Fibroblast of lung (primary cell): ENCODE data around the gene KIAA1671.

Experiments
- CTCF ChIP-seq, 2 donors: IDR thresholded peaks in 1 of 2; conservative IDR thresholded peaks in 1 of 2; 1 replicate in 1 of 2; 2 replicates in 1 of 2; pipeline ENCODE4 v1.5.1; 2011 to 2012; ENCODE audit warnings: low read length in 2 of 2, control low read depth in 1 of 2, inconsistent platforms in 1 of 2, low read depth in 1 of 2, mild to moderate bottlenecking in 1 of 2
- EZH2 ChIP-seq: IDR thresholded peaks from 2 replicates; pipeline ENCODE4 v1.5.1; 2012; ENCODE audit warnings: low read length, control low read depth, mild to moderate bottlenecking; ENCODE audit errors: missing control alignments

- TF ChIP-seq CTCF (conservative IDR thresholded peaks at IDR 0.05 in 1 of 2, IDR thresholded peaks at IDR 0.05 in 1 of 2; ENCODE audit: low read depth in 1 of 2, low read length in 2 of 2) = no peak
- no peak for TF ChIP-seq EZH2
Observed at GRCh38 chr22:24997023-24997422, 44.5 kb downstream of the KIAA1671 start.
